ENCODE results near the gene FAM234A. TPM values are rescaled to one million over a fixed set of nuclear protein-coding genes. Genes with fewer than 3 reads are reported as not detected.
"Not testable (repeated sequence)": the region's sequence is repeated elsewhere in the genome, so short reads cannot be mapped to it uniquely, and the experiment has no call there.

Gene FAM234A
- total and polyA plus RNA-seq, 2 donors (not counting 3 experiments of a cell fraction or from before 2014, with no cell fraction given), result 70.4 to 89.4 TPM

- DNase-seq (ENCODE audit: low read depth, low spot score), result no peak
- CTCF ChIA-PET, result no interaction called here
- no peak overlapping the region for H3K27ac ChIP-seq (ENCODE audit: insufficient read depth, low read depth, low read length)
- H3K9ac ChIP-seq (replicated peaks; ENCODE audit: extremely low read depth, insufficient read depth, low read length), result no peak overlapping the region
- TF ChIP-seq MAX (IDR thresholded peaks at IDR 0.05; ENCODE audit: insufficient read depth, insufficient read length) (no peak), EZH2 (IDR thresholded peaks at IDR 0.05; ENCODE audit: borderline replicate concordance, low read depth, low read length, severe bottlenecking) (no peak), POLR2A (IDR thresholded peaks at IDR 0.05; ENCODE audit: low read depth, low read length) (no peak)
- no peaks in the 10 kb centered on the region for H4K20me1 ChIP-seq (replicated peaks; ENCODE audit: control insufficient read depth, extremely low read depth, insufficient read depth, low read length)
- dilution Hi-C loops (cut with MboI; ENCODE audit: extremely low pct_ligation_motif_present, low sequenced_read_pairs), result no loop called here
- peaks cover 12% of the 10 kb centered on the region for H3K4me1 ChIP-seq (ENCODE audit: control insufficient read depth, extremely low read depth, insufficient read depth, low read length)
- POLR2A ChIA-PET, result no interaction called here
- no peak overlapping the region for H3K4me3 ChIP-seq (replicated peaks in 1 of 3; ENCODE audit: insufficient read depth in 1 of 3, low read depth in 1 of 3, low read length in 3 of 3)
- no peaks in the 10 kb centered on the region for H3K9me3 ChIP-seq (replicated peaks; ENCODE audit: control insufficient read depth, insufficient read depth, low read length)
- no peaks in the 10 kb centered on the region for H3K79me2 ChIP-seq (ENCODE audit: control insufficient read depth, insufficient read depth, low read length)
- H3K4me2 ChIP-seq (ENCODE audit: insufficient read depth, low read length), result no peak overlapping the region
- H2AFZ ChIP-seq (ENCODE audit: low read depth, low read length), result no peak overlapping the region
- no peaks in the 10 kb centered on the region for H3K27me3 ChIP-seq (ENCODE audit: control insufficient read depth in 2 of 2, insufficient read depth in 2 of 2, low read length in 2 of 2)
- intact Hi-C loops (cut with micrococcal nuclease), result no loop called here
- no TSS peak for BruUV-seq (replicated peaks)
- no peak for FAIRE-seq
- H3K9me1 ChIP-seq (replicated peaks; ENCODE audit: control insufficient read depth, extremely low read depth, insufficient read depth, low read length), result no peaks in the 10 kb centered on the region
- H3K36me3 ChIP-seq (ENCODE audit: control insufficient read depth in 2 of 2, extremely low read depth in 1 of 2, insufficient read depth in 2 of 2, low read length in 2 of 2), result peaks cover 0 to 7% of the 10 kb centered on the region in 2 experiments
Measured at GRCh38 chr16:255183-255582, 20.6 kb downstream of the FAM234A start.

- H3K4me2 ChIP-seq (ENCODE audit: insufficient read depth, low read length), result not testable (repeated sequence)
Measured at GRCh38 chr16:258091-258490, 23.5 kb downstream of the FAM234A start.

More at GRCh38 chr16:258091-258490, 23.5 kb downstream of the FAM234A start:
- H3K27ac ChIP-seq (ENCODE audit: insufficient read depth, low read depth, low read length); H4K20me1 ChIP-seq (replicated peaks; ENCODE audit: control insufficient read depth, extremely low read depth, insufficient read depth, low read length); CTCF ChIA-PET; POLR2A ChIA-PET; H3K27me3 ChIP-seq (ENCODE audit: control insufficient read depth in 2 of 2, insufficient read depth in 2 of 2, low read length in 2 of 2); FAIRE-seq; H3K9ac ChIP-seq (replicated peaks; ENCODE audit: extremely low read depth, insufficient read depth, low read length); H3K4me1 ChIP-seq (ENCODE audit: control insufficient read depth, extremely low read depth, insufficient read depth, low read length); dilution Hi-C loops (cut with MboI; ENCODE audit: extremely low pct_ligation_motif_present, low sequenced_read_pairs); H3K9me3 ChIP-seq (replicated peaks; ENCODE audit: control insufficient read depth, insufficient read depth, low read length); BruUV-seq (replicated peaks); H3K4me3 ChIP-seq (replicated peaks in 1 of 3; ENCODE audit: insufficient read depth in 1 of 3, low read depth in 1 of 3, low read length in 3 of 3); H2AFZ ChIP-seq (ENCODE audit: low read depth, low read length); H3K9me1 ChIP-seq (replicated peaks; ENCODE audit: control insufficient read depth, extremely low read depth, insufficient read depth, low read length); DNase-seq (ENCODE audit: low read depth, low spot score); H3K79me2 ChIP-seq (ENCODE audit: control insufficient read depth, insufficient read depth, low read length); intact Hi-C loops (cut with micrococcal nuclease): not testable (repeated sequence)
- H3K36me3 ChIP-seq (ENCODE audit: control insufficient read depth in 2 of 2, extremely low read depth in 1 of 2, insufficient read depth in 2 of 2, low read length in 2 of 2), result peaks cover 0 to 16% of the 10 kb centered on the region in 2 experiments

Measured in endothelial cell of umbilical vein (primary cell).